LoVo (cell line): Measurements from ENCODE around the gene CALY.
A peak's percentile ranks its signal among the peaks of the same experiment; 100 is the strongest.

Experiments
- DNase-seq: peaks from one replicate; pipeline ENCODE4 v3.0.0-alpha.2; 2016; ENCODE audit warnings: low spot score

CALY gene

DNA sequence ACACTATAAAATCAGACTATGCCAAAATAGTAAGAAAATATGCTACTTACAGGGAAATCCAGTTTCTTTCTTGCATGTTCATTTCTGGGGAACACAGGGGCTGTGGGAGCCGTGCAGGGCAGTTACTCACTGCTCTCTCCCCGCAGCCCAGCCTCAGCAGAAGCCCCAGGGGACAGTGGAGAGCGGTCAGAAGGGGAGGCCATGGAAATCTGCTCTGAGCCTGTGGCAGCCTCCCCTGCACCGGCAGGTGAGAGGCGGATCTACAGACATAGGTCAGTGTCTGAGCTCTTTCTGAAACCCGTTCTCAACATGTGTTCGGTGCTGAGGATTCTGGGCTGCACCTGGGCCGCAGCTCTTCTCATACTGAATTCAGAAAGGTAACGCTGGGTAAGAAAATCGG is 25.1 kb downstream of the CALY start:
- no peak for DNase-seq

DNA sequence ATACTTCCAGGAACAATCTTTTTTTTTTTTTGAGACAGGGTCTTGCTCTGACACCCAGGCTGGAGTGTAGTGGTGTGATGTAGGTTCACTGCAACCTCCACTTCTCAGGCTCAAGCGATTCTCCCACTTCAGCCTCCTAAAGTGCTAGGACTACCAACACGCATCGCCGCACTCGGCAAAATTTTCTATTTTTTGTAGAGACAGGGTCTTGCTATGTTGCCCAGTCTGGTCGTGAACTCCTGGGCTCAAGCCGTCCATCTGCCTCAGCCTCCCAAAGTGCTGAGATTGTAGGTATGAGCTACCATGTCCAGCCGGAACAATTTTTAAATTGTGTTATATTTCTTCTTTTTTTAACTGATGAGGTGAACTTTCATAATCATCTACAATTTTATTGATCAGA is 25.9 kb downstream of the CALY start:
- no peak for DNase-seq

DNA sequence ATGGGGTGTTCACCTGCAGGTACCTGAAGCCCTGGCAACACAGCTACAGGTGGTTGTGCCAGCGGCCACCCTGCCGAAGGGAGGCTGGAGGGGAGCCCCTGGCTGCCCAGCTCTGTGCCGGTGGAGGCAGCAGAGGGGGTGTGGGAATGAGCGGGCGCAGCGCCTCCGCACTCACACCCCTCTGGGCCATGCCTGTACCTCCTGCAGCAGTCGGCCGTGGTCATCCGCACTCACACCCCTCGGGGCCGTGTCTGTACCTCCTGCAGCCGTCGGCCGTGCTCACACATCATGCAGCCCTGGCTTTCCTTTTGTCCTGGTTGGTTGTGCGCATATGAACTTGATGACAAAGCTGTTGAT is 26.3 kb downstream of the CALY start:
- DNase-seq = no peak

DNA sequence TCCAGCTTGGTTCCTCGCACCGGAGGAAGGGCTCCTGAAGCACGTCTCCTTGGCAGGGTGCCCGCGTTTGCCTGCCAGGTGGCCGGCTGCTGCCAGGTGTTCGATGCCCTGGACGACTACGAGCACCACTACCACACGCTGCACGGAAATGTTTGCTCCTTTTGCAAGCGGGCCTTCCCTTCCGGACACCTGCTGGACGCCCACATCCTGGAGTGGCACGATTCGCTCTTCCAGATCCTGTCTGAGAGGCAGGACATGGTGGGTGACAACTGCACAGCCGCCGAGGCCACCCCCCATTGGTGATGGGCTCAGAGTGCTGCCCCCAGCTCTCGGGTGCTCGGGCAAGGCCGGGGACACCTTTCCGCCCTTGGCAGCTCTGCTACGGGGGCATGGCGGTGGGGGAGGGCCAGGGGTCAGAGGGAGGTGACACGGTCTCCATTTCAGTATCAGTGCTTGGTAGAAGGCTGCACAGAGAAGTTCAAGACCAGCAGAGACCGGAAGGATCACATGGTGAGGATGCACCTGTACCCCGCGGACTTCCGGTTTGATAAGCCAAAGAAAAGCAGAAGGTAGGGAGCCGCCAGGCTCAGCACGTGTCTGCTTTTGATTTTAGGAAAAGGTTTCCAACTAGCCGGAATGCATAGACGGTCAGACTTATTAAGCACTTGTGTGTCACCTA is 26.8 kb downstream of the CALY start:
- DNase-seq = peak; percentile 12

DNA sequence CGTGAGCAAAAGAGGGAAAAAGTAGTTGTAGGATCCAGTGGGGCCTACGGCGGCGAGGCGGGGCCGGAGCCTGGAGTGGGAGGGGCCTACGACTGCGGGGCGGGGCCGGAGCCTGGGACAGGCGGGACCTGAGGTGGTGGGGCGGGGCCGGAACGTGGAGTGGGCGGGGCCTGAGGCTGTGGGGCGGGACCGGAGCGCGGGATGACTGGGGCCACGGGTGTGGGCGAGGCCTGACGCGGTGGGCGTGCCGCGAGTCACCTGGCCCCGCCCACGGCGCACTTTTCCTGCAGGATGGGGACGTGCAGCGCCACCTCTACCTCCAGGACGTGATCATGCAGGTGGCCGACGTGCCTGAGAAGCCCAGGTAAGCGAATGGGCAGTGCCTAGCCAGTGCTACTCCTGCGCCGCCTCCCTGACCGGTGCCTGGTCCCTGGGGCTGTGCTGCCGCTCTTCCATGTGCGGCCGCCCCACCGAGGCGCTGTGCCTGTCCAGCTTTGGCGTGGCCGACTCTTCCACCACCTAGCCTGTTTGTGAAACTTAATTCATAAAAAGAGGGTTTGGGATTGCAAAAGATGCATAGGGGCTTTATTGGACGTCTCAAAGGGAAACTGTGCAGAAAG is 27.5 kb downstream of the CALY start:
- peak; percentile 92 for DNase-seq

DNA sequence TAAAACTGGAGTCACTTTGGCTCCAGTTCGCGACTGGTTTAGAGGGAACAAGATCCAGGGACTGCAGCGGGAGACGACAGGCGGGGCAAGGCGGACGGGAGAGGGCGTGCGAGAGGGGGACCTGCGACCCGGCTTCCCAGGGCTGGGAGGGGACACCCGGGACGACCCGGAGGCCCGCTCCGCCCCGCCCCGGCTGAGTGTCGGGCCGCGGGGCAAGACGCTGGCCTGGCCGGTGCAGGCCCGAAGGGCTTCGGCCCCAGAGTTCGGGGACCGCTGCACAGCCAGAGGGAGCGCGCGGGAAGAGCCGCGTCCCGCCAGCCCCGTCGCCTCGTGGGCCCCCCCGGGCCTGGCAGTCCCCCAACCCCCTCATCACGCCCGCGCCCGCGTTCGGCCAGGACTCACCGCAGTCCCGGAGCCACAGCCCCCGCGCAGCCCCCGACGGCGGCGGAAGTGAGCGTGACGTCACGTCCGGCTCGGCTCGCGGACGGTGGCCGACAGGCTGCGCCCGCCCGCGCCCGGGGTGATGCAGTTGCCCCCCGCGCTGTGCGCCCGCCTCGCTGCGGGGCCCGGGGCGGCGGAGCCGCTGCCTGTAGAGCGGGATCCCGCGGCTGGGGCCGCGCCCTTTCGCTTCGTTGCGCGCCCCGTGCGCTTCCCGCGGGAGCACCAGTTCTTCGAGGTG is 28.1 kb downstream of the CALY start, which contains the start of the genes TUBGCP2 and ZNF511:
TSS of gene TUBGCP2 (minus strand) at position 452 of the 679 bp plus-strand sequence. CDS start 5,931 bp downstream, outside the sequence.
TSS of gene ZNF511 (plus strand) at position 494 of the 679 bp plus-strand sequence. CDS start at position 524, 30 bp downstream.
- DNase-seq = peak; percentile 84

DNA sequence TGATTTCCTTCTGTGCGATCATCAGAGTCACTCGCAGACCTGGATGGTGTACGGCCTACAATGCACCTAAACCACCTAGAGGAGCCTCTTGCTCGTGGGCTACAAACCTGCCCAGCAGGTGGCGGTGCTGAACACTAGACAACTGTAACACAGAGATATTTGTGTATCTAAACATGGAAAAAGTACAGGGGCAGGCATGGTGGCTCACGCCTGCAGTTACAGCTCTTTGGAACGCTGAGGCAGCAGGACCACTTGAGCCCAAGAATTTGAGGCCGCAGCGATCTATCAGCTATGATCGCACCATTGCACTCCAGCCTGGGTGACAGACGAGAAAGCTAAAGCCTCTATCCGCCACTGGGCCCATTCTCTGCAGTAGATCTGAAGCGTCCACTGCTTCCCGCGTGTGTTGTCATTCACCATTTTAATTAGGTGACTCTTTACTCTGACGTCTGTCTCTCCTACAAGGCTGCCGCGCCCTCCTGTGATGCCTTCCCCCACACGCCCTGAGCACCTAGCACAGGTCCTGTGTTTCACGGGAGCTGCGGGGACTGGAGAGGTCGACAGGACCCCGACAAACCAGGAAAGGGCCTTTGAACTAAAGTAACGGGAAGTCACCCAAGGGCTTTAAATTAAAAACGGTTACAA is 28.8 kb downstream of the CALY start:
- DNase-seq = peak; percentile 80

DNA sequence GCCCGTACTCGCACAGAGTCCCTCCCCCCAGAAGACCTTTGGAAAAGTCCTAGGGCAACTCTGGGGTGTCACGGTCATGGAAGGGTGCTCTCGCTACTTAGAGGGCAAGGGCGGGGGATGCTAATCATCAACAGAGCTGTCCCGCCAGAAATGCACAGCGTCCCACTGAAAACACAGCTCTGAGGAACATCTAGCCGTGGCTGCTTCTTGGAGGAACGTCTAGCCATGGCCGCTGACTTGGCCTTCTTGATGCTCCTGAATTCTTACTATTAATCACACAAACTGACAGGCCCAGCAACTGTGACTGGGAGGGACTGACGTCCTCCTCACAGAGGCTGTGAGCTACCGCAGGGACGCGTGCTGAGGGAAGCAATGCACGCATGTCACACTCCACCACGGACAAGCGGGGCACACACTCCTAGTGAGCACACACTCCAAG is 29.7 kb downstream of the CALY start:
- no peak for DNase-seq

DNA sequence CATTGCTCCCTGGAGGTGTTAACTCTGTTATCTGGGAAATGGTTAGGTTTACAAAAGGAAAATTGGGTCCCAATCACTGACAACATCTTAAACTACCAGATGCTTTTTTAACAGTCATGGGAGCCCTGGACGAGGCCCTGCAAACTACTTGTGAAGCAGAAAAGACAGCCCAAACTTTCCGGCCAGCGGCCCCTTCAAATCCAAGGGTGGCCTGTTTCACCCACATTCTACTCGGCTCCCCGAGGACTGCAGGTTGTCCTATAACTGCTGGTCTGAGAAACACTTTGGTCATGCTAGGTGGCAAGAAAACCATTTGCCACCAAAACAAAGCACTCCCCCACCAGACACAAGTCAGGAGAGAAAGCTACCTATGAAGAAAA is 30.6 kb downstream of the CALY start:
- no peak for DNase-seq

DNA sequence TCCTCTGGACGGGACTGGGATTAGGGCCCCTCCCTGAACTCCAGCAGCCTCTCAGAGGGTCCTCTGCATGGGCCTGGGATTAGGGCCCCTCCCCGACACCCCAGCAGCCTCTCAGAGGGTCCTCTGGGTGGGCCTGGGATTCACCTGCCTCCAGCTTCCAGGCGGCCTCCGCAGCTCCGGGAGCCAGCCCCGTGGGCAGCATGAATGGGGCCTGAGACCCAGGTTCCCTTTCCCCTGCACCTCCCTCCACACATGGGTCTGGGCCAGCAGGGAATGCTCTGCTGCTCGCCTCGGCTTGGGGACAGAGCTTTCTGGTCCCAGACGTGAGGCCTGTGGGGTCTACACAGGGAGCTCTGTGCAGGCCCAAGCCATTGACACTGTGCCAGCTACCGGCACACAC is 33.5 kb downstream of the CALY start:
- DNase-seq = no peak

DNA sequence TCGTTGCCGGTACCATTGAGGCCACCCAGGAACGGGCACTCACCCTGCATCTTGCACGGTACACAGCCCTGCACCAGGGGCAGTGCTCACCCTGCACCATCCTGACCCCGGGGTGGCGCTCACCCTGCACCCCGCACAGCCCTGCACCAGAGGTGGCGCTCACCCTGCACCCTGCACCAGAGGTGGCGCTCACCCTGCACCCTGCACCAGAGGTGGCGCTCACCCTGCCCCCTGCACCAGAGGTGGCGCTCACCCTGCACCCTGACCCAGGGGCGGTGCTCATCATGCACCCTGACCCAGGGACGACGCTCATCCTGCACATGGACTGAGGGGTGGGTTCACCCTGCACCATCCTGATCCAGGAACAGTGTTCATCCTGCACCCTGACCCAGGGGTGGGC is 34.5 kb downstream of the CALY start:
- DNase-seq = no peak

DNA sequence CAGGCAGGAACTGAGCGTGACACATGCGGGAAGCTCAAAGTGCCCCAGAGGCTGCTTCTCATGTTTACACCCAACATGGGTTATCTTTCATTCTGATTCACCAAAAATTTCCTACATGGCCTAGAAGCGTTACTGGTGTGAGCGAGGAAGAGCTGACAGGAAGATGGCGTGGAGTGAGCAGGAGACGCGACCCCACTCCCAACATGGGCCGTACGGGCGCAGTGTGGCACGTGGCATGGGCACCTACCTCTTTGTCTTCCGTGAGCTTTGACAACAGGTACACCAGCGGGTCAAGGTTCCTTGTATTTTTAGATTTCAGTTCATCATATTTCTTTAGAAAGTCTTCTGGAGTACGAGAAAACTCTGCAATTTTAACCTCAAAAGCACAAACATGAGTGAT is 37.0 kb downstream of the CALY start:
- no peak for DNase-seq

DNA sequence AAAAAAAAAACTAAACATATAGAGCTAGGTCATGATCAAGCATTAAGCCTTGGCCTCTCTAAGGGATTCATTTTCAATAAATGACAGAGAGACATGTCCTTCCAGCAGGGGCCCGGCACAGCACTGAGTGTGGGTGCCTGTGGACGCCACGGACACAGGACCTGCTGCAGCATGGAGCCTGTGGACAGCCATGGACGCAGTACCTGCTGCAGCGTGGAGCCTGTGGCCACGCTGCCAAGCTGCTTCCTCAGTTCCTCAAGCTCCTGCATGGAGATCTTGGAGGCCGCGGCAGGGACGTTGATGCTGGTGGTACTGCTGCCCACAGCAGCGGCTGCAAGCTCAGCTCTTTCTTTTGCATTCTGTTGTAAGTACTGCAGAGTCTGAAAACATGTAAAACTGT is 37.5 kb downstream of the CALY start:
- no peak for DNase-seq

DNA sequence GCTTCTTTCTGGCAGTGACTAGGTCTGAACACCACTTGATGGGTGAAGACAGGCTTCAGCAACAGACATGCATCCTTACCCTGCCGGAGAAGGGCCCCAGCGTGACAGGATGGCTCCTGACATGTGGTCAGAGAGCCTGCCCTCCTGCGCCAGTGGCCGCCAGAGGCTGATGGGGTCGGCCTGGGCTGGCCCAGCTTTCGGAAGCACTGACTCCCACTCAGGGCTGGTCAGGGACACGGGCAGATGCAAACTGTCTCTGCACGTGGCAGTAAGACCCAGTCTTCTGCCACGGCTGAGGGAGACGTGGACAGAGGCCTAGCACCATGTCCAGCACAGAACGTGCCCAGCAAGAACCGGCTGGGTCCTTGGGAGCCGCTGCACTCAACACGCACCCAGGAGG is 38.2 kb downstream of the CALY start:
- DNase-seq = no peak

DNA sequence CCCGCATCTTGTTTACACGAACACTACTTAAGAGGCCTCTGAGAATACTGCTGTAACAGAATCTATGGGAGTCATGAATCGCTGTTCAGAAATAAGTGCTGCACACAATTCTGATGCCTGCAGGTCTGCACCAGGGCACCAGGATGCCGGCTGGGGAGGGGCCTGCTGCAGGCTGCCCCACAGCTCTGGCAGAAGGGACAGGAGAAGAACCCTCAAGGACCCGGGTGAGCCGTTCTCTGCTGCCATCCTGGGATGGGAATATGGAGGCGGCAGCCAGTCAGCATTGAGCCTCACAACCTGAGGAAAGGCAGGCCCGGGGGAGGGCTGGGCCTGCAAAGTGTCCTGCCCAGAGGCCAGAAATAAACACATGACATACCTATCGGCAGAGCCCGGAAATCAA is 39.2 kb downstream of the CALY start:
- no peak for DNase-seq

DNA sequence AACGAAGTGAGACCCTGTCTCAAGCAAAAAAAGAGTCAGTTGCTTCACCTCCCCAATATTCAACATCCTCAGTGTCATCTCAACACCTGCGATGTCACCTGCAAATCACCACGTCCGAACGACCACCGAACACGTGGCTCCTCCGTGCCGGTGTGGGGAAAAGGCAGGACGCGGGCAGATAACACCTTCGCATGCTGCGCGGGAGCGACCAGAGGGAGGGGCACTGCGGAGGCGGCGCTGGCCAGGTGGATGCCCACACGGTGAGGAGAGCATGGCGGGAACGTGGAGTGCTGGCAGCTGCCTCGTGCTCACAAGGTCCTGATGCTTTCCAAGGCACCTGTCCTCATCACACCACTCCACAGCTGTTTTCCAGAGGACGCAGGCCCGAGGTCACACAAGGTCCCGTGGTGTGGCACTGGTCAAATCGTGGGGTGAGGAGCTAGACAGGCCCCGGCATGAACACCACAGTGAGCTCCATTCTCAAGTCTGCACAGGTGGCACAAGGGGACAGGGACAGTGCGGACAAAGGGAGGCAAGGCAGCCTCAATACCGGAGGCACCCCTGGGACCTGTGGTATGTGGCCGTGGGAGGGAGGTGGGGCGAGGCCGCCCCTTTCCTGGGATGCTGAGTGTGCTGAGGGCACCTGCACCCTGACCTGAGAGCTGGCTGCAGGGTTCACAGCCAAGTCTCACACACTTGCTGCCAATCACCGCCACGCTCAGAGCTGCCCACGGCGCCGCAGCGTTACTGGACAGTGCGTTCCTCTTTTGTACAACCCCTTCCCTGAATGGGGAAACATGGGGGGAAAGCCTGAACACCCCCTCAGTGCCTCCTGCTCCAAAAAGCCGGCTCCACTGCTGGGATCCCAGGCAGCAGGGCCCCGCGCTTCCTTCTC is 41.0 kb downstream of the CALY start:
- DNase-seq = no peak

DNA sequence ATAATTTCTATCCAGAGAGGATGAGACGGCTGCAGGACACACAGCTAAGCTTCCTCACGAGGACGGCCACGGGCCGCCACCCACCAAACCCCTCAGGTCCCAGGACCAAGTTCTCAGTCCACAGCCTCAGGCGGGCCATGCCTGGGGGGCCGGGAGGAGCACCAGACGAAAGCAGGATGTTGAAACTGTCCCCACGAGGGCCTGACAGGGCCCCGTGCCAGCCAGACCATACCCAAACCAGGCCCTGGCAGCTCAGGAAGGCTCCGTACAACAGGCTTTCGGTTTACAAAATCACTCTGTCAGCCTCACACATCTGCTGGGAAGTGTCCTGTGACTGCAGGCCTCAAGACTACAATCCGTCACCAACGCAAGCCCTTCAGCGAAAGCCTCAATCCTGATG is 42.5 kb downstream of the CALY start:
- DNase-seq = no peak

DNA sequence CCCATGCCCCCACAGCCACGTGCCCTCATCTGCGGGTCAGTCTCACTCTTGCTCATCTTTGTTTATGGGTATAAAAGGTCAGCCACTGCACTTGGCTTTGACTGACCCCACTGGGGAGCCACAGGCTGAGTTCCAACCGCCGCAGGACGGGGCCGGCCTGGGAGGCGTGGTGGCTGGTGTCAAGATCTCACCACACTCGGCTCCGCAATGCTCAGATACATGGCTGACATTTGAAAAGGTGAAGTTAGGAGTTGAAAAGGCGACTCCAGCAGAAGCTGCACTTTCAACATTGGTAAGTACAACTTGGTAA is 42.9 kb downstream of the CALY start:
- no peak for DNase-seq

DNA sequence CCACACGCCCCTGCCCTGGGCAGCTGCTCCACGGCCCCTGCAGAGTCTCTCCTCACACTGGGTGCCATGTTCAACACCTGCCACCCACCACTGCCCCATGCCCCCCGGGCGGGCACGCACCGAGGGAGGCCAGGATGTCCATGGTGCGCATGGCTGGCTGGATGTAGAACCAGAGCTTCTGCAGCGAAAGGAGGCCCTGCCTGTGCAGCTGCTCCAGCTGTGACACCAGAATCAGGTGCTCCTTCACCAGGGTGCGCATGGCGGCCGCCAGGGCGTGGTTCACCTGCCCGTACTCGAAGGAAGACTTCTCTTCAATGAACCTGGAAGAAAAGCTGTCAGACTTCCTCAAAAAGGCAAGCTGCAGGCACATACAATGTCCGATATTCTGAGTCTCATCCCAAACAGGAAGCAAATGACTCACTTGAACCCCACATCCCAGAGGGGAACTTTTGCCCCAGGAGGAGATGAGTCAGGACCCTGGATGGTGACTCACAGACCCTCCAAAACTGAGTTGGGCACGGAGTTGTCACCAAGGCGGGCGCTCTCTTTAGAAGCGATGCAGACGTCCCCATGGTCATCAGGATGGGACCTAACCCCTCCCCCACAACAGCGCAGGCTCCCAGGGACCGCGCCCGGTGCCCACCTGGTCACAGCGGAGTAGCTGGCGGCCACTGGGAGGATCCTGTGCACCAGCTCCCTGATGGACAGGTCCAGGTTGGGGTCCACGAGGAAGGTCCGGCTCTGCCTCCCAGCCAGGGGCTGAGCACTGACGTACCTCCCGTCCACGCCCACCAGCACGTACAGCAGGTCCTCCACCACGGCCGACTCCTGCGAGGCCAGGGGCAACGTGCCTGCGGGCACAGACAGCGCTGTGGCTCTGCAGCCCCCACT is 43.5 kb downstream of the CALY start:
- DNase-seq = no peak

DNA sequence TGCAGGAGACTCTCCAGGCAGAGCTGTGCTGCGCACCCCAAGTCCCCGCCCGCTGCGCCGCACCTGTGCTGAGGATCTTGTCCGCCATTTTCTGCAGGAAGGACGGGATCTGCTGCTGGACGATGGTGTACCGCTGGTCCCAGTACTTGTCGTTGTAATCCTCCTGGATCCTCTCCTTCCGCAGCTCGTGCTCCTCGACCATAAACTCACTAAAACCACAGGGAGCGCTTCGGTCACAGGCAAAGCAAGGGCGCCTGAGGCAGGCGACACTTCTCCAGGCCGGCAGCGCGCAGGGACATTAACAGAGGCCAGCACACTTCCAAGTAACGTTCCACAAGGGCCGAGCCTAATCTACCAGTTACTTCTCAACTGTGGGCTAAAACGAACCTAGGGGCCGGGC is 46.9 kb downstream of the CALY start:
- no peak for DNase-seq
